ENCODE results near the gene RHNO1. TPM values are rescaled to one million over a fixed set of nuclear protein-coding genes. Genes with fewer than 3 reads are reported as not detected.
A peak's percentile ranks its signal among the peaks of the same experiment; 100 is the strongest.

The RHNO1 gene
- total RNA-seq, 2 donors from 2014 or later = 64.9 to 70.0 TPM

DNA sequence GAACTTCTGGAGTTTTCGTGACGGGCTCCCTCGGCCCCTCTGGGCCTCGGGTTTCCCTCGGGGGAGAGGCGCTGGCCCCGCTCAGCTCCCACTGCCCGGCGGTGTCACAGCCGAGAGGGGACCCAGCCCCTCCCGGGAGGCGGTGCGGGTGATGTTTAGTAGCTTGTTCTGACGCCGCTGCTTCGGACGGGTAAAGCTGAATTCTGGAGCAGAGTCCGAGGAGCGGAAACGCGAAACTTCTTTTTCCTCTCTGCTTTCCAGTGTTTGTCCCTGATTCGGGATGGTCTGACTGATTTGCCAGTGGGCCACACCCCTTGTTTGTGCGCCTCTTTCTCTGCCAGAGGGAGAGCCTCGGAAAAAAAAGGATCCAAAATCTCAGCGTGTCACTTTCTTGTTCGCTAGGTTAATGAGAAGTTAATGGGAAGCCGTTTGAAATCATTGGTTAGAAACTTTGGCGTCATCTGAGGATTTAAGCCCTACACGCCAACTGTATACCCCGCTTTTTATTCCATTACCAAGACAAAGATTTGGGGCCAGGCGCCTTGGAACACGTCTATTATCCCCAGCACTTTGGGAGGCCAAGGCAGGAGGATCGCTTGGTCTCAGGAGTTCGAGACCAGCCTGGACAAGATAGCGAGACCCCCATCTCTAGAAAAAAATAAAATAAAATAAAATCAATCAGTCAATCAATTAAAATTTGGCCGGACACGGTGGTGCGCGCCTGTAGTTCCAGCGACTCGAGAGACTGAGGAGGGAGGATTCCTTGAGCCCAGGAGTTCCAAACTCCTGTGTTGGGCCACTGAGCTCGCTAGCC lies 14.4 kb downstream of the RHNO1 start:
- no peaks in the 10 kb centered on the region for H3K27me3 Mint-ChIP-seq (ENCODE audit: insufficient read depth)
- no peaks in the 10 kb centered on the region for H3K9me3 Mint-ChIP-seq
- Histone ChIP-seq H3K9me3 (ENCODE audit: control insufficient read depth, low read length) (no peaks in the 10 kb centered on the region), H3K4me3 (ENCODE audit: low read length) (peak overlapping the region; percentile 97), H3K36me3 (ENCODE audit: control insufficient read depth, insufficient read depth, low read length) (peaks cover 26% of the 10 kb centered on the region), H3K27me3 (ENCODE audit: control insufficient read depth, insufficient read depth, low read length, poor library complexity, severe bottlenecking) (no peaks in the 10 kb centered on the region), H3K9ac (ENCODE audit: extremely low read depth, low read length, poor library complexity, severe bottlenecking) (peak overlapping the region; percentile 77), H3K4me1 (ENCODE audit: control insufficient read depth, insufficient read depth, low read length) (no peaks in the 10 kb centered on the region), H3K27ac (ENCODE audit: low read depth, low read length) (peak overlapping the region; percentile 89)
- peak; percentile 88 for DNase-seq
- peaks cover 28% of the 10 kb centered on the region for H3K36me3 Mint-ChIP-seq (ENCODE audit: low read depth)
- H3K27ac Mint-ChIP-seq = peak overlapping the region; percentile 94
- peak overlapping the region; percentile 91 for H3K4me3 Mint-ChIP-seq
- WGBS, 2 experiments (ENCODE audit: insufficient coverage in 1 of 2, insufficient read length in 1 of 2) = 30 to 31% methylated on average over 32 to 42 of the region's 42 CpGs
- peaks cover 28% of the 10 kb centered on the region for H3K4me1 Mint-ChIP-seq
- TF ChIP-seq CTCF (conservative IDR thresholded peaks at IDR 0.05) = no peak

DNA sequence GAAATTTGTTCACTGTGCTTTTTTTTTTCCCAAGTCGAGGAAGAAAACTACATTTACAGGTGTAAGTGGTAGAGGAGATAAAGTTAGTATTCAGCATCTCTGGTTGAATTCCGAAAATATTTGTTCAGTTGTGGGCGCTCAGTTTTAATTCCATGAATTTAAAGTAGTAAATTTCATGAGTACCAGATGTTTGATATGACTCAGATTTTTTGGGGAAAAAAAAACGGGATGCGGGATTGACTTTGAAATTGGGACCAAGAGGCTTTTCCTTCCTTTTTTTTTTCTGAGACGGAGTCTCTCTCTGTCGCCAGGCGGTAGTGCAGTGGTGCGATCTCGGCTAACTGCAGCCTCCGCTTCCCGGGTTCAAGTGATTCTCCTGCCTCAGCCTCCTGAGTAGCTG lies 15.2 kb downstream of the RHNO1 start:
- Histone ChIP-seq H3K27me3 (ENCODE audit: control insufficient read depth, insufficient read depth, low read length, poor library complexity, severe bottlenecking) (no peaks in the 10 kb centered on the region), H3K4me3 (ENCODE audit: low read length) (peak overlapping the region; percentile 97), H3K27ac (ENCODE audit: low read depth, low read length) (no peak overlapping the region), H3K36me3 (ENCODE audit: control insufficient read depth, insufficient read depth, low read length) (peaks cover 20% of the 10 kb centered on the region), H3K4me1 (ENCODE audit: control insufficient read depth, insufficient read depth, low read length) (no peaks in the 10 kb centered on the region), H3K9me3 (ENCODE audit: control insufficient read depth, low read length) (no peaks in the 10 kb centered on the region), H3K9ac (ENCODE audit: extremely low read depth, low read length, poor library complexity, severe bottlenecking) (no peak overlapping the region)
- Mint-ChIP-seq H3K9me3 (no peaks in the 10 kb centered on the region), H3K27me3 (ENCODE audit: insufficient read depth) (no peaks in the 10 kb centered on the region), H3K4me3 (peak overlapping the region; percentile 91), H3K36me3 (ENCODE audit: low read depth) (peaks cover 27% of the 10 kb centered on the region), H3K4me1 (peaks cover 28% of the 10 kb centered on the region), H3K27ac (no peak overlapping the region)
- DNase-seq = no peak
- TF ChIP-seq CTCF (conservative IDR thresholded peaks at IDR 0.05) = peak; percentile 16
- WGBS, 2 experiments (ENCODE audit: insufficient coverage in 1 of 2, insufficient read length in 1 of 2) = 89 to 93% methylated on average over 11 to 12 of the region's 12 CpGs

GRCh38 chr12:2893007-2893406 lies 16.0 kb downstream of the RHNO1 start:
- H3K27ac ChIP-seq (ENCODE audit: low read depth, low read length) = no peak overlapping the region
- Mint-ChIP-seq H3K36me3 (ENCODE audit: low read depth) (peaks cover 24% of the 10 kb centered on the region), H3K4me3 (no peak overlapping the region), H3K27me3 (ENCODE audit: insufficient read depth) (no peaks in the 10 kb centered on the region), H3K4me1 (peaks cover 28% of the 10 kb centered on the region), H3K9me3 (no peaks in the 10 kb centered on the region), H3K27ac (no peak overlapping the region)
- no peak overlapping the region for H3K9ac ChIP-seq (ENCODE audit: extremely low read depth, low read length, poor library complexity, severe bottlenecking)
- TF ChIP-seq CTCF (conservative IDR thresholded peaks at IDR 0.05) = no peak
- no peaks in the 10 kb centered on the region for H3K27me3 ChIP-seq (ENCODE audit: control insufficient read depth, insufficient read depth, low read length, poor library complexity, severe bottlenecking)
- DNase-seq = no peak
- H3K4me3 ChIP-seq (ENCODE audit: low read length) = no peak overlapping the region
- H3K9me3 ChIP-seq (ENCODE audit: control insufficient read depth, low read length) = no peaks in the 10 kb centered on the region
- H3K4me1 ChIP-seq (ENCODE audit: control insufficient read depth, insufficient read depth, low read length) = no peaks in the 10 kb centered on the region
- H3K36me3 ChIP-seq (ENCODE audit: control insufficient read depth, insufficient read depth, low read length) = peaks cover 15% of the 10 kb centered on the region
- WGBS, 2 experiments (ENCODE audit: insufficient coverage in 1 of 2, insufficient read length in 1 of 2) = 94 to 96% methylated on average over 4 to 8 of the region's 8 CpGs
